Measurements from ENCODE around the gene ARHGAP18.
A peak's percentile ranks its signal among the peaks of the same experiment; 100 is the strongest.

ARHGAP18 gene

GRCh38 chr6:129643968-129644367 is 66.0 kb downstream of the ARHGAP18 start:
- no peak overlapping the region for H3K4me3 ChIP-seq (ENCODE audit: low read length)

GRCh38 chr6:129643176-129643575 is 66.8 kb downstream of the ARHGAP18 start:
- DNase-seq (ENCODE audit: low read depth) = no peak
- no peak for TF ChIP-seq CTCF (IDR thresholded peaks at IDR 0.05; ENCODE audit: insufficient read depth, low read depth, low read length, missing control alignments)
- H3K4me3 ChIP-seq (ENCODE audit: low read length) = no peak overlapping the region

More at GRCh38 chr6:129643968-129644367, 66.0 kb downstream of the ARHGAP18 start:
- DNase-seq (ENCODE audit: low read depth) = peak; percentile 52
- TF ChIP-seq CTCF (IDR thresholded peaks at IDR 0.05; ENCODE audit: insufficient read depth, low read depth, low read length, missing control alignments) = no peak

- no peak for DNase-seq (ENCODE audit: low read depth)
- H3K4me3 ChIP-seq (ENCODE audit: low read length) = no peak overlapping the region
- TF ChIP-seq CTCF (IDR thresholded peaks at IDR 0.05; ENCODE audit: insufficient read depth, low read depth, low read length, missing control alignments) = no peak
These were observed 67.7 kb downstream of the ARHGAP18 start for GRCh38 chr6:129642322-129642721.

- TF ChIP-seq CTCF (IDR thresholded peaks at IDR 0.05; ENCODE audit: insufficient read depth, low read depth, low read length, missing control alignments) = no peak
- no peak overlapping the region for H3K4me3 ChIP-seq (ENCODE audit: low read length)
- DNase-seq (ENCODE audit: low read depth) = peak; percentile 41
These were observed 68.6 kb downstream of the ARHGAP18 start for GRCh38 chr6:129641344-129641743.

GRCh38 chr6:129638686-129639085 is 71.3 kb downstream of the ARHGAP18 start:
- no peak for DNase-seq (ENCODE audit: low read depth)
- TF ChIP-seq CTCF (IDR thresholded peaks at IDR 0.05; ENCODE audit: insufficient read depth, low read depth, low read length, missing control alignments) = no peak
- H3K4me3 ChIP-seq (ENCODE audit: low read length) = no peak overlapping the region

GRCh38 chr6:129638055-129638684 is 71.8 kb downstream of the ARHGAP18 start:
- no peak for DNase-seq (ENCODE audit: low read depth)
- H3K4me3 ChIP-seq (ENCODE audit: low read length) = no peak overlapping the region
- no peak for TF ChIP-seq CTCF (IDR thresholded peaks at IDR 0.05; ENCODE audit: insufficient read depth, low read depth, low read length, missing control alignments)

Data from epithelial cell of esophagus (primary cell).